Muscle of leg (tissue), 11 donors: ENCODE measurements around the gene PCDHGB1. TPM values are rescaled to one million over a fixed set of nuclear protein-coding genes. Genes with fewer than 3 reads are reported as not detected.
A peak's percentile ranks its signal among the peaks of the same experiment; 100 is the strongest.
"Not testable (repeated sequence)": the region's sequence is repeated elsewhere in the genome, so short reads cannot be mapped to it uniquely, and the experiment has no call there.

Experiments
- DNase-seq: peaks from one replicate; pipeline ENCODE4 v3.0.0; 2013
- H3K27ac ChIP-seq: one replicate; pipeline ENCODE4 v1.5.1; 2013; ENCODE audit warnings: mild to moderate bottlenecking, low read length, control low read depth
- H3K27me3 ChIP-seq: one replicate; pipeline ENCODE4 v1.6.1; 2013; ENCODE audit warnings: low read length; ENCODE audit not compliant: control insufficient read depth, insufficient read depth
- H3K36me3 ChIP-seq: one replicate; pipeline ENCODE4 v1.6.1; 2013; ENCODE audit warnings: low read length; ENCODE audit not compliant: control insufficient read depth, insufficient read depth
- H3K4me1 ChIP-seq: one replicate; pipeline ENCODE4 v1.6.1; 2013; ENCODE audit warnings: low read length; ENCODE audit not compliant: control insufficient read depth, insufficient read depth
- H3K4me3 ChIP-seq: one replicate; pipeline ENCODE4 v1.5.1; 2013; ENCODE audit warnings: low read length, control low read depth
- H3K9me3 ChIP-seq: replicated peaks from 2 replicates; pipeline ENCODE4 v1.6.1; 2013; ENCODE audit warnings: low read depth, low read length; ENCODE audit not compliant: control insufficient read depth
- WGBS: methylation state at CpG from one replicate; pipeline ENCODE4 v1.1.5; 2013; ENCODE audit warnings: missing lambda C conversion rate; ENCODE audit not compliant: insufficient coverage; 5-methylcytosine and 5-hydroxymethylcytosine counted together
- polyA plus RNA-seq, 8 donors: library from polyadenylated mRNA; unstranded; fragments of 120-200 nt; gene quantifications; one replicate each; pipeline versions ENCODE4 v1.2.1 to v1.2.3, GENCODE V29; 2013; ENCODE audit warnings: inconsistent platforms in 1 of 8, low replicate concordance in 1 of 8; ENCODE audit not compliant: insufficient read length in 8 of 8, insufficient read depth in 1 of 8
- total RNA-seq: library from RNA; stranded (reverse); fragments of 120-200 nt; gene quantifications from one replicate; pipeline ENCODE4 v1.2.4, GENCODE V29; 2013

Gene PCDHGB1
- total and polyA plus RNA-seq, 9 donors = 0.43 to 1.3 (median 0.68) TPM

- no peak for DNase-seq
- Histone ChIP-seq H3K27me3 (peaks cover 2% of the 10 kb centered on the region), H3K27ac (no peak overlapping the region), H3K4me1 (no peaks in the 10 kb centered on the region), H3K36me3 (no peaks in the 10 kb centered on the region), H3K4me3 (no peak overlapping the region), H3K9me3 (peaks cover 49% of the 10 kb centered on the region)
- 50% methylated on average over 13 of the region's 20 CpGs for WGBS
These were observed 4.6 kb upstream of the PCDHGB1 start for GRCh38 chr5:141345327-141345726.

DNA sequence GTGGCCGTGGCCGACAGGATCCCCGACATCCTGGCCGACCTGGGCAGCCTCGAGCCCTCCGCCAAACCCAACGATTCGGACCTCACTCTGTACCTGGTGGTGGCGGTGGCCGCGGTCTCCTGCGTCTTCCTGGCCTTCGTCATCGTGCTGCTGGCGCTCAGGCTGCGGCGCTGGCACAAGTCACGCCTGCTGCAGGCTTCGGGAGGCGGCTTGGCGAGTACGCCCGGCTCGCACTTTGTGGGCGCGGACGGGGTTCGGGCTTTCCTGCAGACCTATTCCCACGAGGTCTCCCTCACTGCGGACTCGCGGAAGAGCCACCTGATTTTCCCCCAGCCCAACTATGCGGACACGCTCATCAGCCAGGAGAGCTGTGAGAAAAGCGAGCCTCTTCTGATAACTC lies 3.9 kb upstream of the PCDHGB1 start:
- not testable (repeated sequence) for H3K27ac ChIP-seq, H3K27me3 ChIP-seq, H3K4me1 ChIP-seq, DNase-seq, H3K36me3 ChIP-seq, H3K4me3 ChIP-seq
- WGBS = 40% methylated on average over 1 of the region's 35 CpGs
- H3K9me3 ChIP-seq = peaks cover 51% of the 10 kb centered on the region

DNA sequence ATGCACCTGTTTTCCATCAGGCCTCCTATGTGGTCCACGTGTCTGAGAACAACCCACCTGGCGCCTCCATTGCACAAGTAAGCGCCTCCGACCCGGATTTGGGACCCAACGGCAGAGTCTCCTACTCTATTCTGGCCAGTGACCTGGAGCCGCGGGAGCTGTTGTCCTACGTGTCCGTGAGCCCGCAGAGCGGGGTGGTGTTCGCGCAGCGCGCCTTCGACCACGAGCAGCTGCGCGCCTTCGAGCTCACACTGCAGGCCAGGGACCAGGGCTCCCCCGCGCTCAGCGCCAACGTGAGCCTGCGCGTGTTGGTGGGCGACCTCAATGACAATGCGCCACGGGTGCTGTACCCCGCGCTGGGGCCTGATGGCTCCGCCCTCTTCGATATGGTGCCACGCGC lies 1.7 kb downstream of the PCDHGB1 start:
- Histone ChIP-seq H3K9me3 (peaks cover 52% of the 10 kb centered on the region), H3K27ac (no peak overlapping the region), H3K36me3 (no peaks in the 10 kb centered on the region), H3K27me3 (peaks cover 3% of the 10 kb centered on the region), H3K4me1 (no peaks in the 10 kb centered on the region), H3K4me3 (no peak overlapping the region)
- DNase-seq = no peak
- 47% methylated on average over 16 of the region's 36 CpGs for WGBS

DNA sequence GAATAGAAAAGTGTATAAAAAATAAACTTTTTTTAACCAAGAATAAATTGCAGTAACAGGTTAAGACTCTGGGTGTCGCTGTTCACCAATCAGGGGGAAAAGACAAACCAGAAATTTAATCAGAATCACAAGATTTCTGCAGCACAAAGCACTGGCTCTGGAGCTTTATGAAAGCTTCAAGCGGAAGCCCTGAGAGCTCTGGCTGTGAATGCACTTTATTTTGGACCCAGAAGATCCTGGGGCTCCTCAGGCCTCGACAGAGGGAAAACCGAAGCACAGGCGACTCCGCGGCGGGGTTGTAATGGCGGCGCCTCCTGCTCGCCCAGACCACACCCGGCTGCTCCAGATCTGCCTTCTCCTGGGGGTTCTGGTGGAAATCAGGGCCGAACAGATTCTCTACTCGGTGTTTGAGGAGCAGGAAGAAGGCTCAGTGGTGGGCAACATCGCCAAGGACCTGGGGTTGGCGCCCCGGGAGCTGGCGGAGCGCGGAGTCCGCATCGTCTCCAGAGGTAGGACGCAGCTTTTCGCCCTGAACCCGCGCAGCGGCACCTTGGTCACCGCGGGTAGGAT lies 5.1 kb downstream of the PCDHGB1 start, which contains the start of gene PCDHGA4:
PCDHGA4 (plus strand) TSS at position 122 of the 570 bp plus-strand sequence; CDS start at position 209, 87 bp downstream.
- Histone ChIP-seq H3K27ac (no peak within 1 kb of the TSS), H3K4me3 (no peak within 1 kb of the TSS), H3K27me3 (peaks cover 3% of the 10 kb centered on the region), H3K4me1 (no peaks in the 10 kb centered on the region), H3K9me3 (peaks cover 59% of the 10 kb centered on the region), H3K36me3 (no peaks in the 10 kb centered on the region)
- WGBS = 16% methylated on average over 29 of the region's 29 CpGs
- peak; percentile 0 for DNase-seq

GRCh38 chr5:141355641-141356040 lies 5.7 kb downstream of the PCDHGB1 start:
- DNase-seq = no peak
- H3K9me3 ChIP-seq = peaks cover 60% of the 10 kb centered on the region
- H3K36me3 ChIP-seq = no peaks in the 10 kb centered on the region
- H3K27me3 ChIP-seq = peaks cover 2% of the 10 kb centered on the region
- H3K4me3 ChIP-seq = no peak overlapping the region
- no peaks in the 10 kb centered on the region for H3K4me1 ChIP-seq
- 70% methylated on average over 22 of the region's 24 CpGs for WGBS
- H3K27ac ChIP-seq = no peak overlapping the region

GRCh38 chr5:141356133-141356532 lies 6.2 kb downstream of the PCDHGB1 start:
- no peaks in the 10 kb centered on the region for H3K36me3 ChIP-seq
- WGBS = 75% methylated on average over 3 of the region's 5 CpGs
- H3K27ac ChIP-seq = no peak overlapping the region
- DNase-seq = no peak
- no peaks in the 10 kb centered on the region for H3K4me1 ChIP-seq
- no peak overlapping the region for H3K4me3 ChIP-seq
- peaks cover 2% of the 10 kb centered on the region for H3K27me3 ChIP-seq
- peaks cover 61% of the 10 kb centered on the region for H3K9me3 ChIP-seq

DNA sequence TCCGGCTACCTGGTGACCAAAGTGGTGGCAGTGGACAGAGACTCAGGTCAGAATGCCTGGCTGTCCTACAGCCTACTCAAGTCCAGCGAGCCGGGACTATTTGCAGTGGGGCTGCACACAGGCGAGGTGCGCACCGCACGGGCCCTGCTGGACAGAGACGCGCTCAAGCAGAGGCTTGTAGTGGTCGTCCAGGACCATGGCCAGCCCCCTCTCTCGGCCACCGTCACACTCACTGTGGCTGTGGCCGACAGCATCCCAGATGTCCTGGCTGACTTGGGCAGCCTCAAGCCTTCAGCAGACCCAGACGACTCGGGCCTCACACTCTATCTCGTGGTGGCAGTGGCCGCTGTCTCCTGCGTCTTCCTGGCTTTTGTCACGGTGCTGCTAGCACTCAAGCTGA lies 7.1 kb downstream of the PCDHGB1 start:
- H3K9me3 ChIP-seq = peaks cover 61% of the 10 kb centered on the region
- DNase-seq = no peak
- WGBS = 67% methylated on average over 19 of the region's 19 CpGs
- H3K27ac ChIP-seq = no peak overlapping the region
- no peaks in the 10 kb centered on the region for H3K4me1 ChIP-seq
- H3K27me3 ChIP-seq = no peaks in the 10 kb centered on the region
- H3K4me3 ChIP-seq = no peak overlapping the region
- no peaks in the 10 kb centered on the region for H3K36me3 ChIP-seq

- Histone ChIP-seq H3K27me3 (peaks cover 10% of the 10 kb centered on the region), H3K36me3 (no peaks in the 10 kb centered on the region), H3K4me3 (peak within 1 kb of the TSS; percentile 18), H3K9me3 (peaks cover 74% of the 10 kb centered on the region), H3K4me1 (no peaks in the 10 kb centered on the region), H3K27ac (no peak within 1 kb of the TSS)
- 22% methylated on average over 16 of the region's 24 CpGs for WGBS
- DNase-seq = peak; percentile 14
These were observed 10.0 kb downstream of the PCDHGB1 start, which contains the start of gene PCDHGB2 for GRCh38 chr5:141359790-141360426. Gene PCDHGB2, plus strand, starts transcription at chr5:141359994. Its CDS starts 142 bp downstream, at chr5:141360136.

DNA sequence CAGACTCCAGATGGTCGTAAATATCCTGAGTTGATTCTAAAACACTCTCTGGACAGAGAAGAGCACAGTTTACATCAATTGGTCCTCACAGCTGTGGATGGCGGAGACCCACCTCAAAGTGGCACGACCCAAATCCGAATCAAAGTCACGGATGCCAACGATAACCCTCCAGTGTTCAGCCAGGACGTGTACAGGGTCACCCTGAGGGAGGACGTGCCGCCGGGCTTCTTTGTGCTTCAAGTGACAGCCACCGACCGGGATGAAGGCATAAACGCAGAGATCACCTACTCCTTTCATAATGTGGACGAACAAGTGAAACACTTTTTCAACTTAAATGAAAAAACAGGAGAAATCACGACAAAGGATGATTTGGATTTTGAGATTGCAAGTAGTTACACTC lies 10.8 kb downstream of the PCDHGB1 start:
- no peak overlapping the region for H3K4me3 ChIP-seq
- no peaks in the 10 kb centered on the region for H3K36me3 ChIP-seq
- no peak for DNase-seq
- peaks cover 14% of the 10 kb centered on the region for H3K27me3 ChIP-seq
- peaks cover 78% of the 10 kb centered on the region for H3K9me3 ChIP-seq
- 50% methylated on average over 8 of the region's 15 CpGs for whole genome bisulfite sequencing
- no peaks in the 10 kb centered on the region for H3K4me1 ChIP-seq
- H3K27ac ChIP-seq = no peak overlapping the region

DNA sequence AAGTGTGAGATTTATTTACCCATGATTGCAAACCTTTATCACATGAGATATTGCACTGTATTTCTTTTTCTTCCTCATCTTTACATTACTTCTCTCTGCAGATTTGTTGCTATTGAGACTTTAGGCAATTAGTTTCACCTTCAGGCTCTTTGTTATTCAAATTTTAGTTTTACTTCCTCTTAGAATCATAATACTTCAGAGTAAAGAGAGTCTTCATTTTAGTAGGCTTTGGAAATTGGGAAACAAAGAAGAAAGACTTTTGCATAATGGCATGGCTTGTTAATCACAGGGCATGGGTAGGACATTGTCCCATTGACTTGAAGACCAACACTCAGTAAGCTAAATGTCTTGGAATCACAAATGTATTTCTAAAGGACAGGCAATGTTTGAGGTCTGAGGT lies 12.8 kb downstream of the PCDHGB1 start:
- Histone ChIP-seq H3K4me3 (no peak overlapping the region), H3K9me3 (peaks cover 69% of the 10 kb centered on the region), H3K36me3 (no peaks in the 10 kb centered on the region), H3K27ac (no peak overlapping the region), H3K27me3 (peaks cover 14% of the 10 kb centered on the region), H3K4me1 (no peaks in the 10 kb centered on the region)
- no peak for DNase-seq
